Measurements from ENCODE around the gene CCDC88C.

DNA sequence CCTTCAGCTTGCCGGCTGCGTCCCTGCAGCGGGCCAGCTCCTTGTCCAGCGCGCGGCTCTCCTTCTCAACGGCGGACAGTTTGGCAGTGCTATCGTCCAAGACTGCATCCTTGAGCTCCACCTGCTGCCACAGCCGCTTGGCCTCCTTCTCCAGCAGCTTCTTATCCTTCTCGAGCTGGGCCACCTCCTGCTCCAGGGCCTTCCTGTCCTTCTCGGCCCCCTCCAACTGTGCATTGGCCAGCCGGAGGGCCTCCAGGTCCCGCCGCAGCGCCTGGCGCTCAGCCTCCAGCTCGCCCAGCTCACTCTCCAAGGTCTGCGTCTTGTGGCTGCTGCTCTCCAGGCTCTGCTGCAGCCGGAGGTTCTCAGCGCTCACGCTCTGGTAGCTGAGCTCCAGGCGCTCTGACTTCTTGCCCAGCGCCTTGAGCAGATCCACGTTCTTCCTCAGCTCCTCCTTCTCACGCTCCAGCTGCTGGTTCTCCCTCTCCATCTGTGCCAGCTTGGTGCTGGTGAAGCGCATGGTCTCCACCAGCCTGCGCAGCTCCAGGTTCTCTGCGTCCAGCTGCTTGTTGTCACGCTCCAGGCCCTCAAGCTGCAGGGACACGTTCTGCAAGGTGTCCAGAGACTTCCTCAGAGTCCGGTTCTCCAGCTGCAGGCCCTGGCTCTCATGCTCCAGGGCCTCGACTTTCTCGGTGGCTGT is 104.3 kb downstream of the CCDC88C start:
- TF ChIP-seq, protein P1, sequence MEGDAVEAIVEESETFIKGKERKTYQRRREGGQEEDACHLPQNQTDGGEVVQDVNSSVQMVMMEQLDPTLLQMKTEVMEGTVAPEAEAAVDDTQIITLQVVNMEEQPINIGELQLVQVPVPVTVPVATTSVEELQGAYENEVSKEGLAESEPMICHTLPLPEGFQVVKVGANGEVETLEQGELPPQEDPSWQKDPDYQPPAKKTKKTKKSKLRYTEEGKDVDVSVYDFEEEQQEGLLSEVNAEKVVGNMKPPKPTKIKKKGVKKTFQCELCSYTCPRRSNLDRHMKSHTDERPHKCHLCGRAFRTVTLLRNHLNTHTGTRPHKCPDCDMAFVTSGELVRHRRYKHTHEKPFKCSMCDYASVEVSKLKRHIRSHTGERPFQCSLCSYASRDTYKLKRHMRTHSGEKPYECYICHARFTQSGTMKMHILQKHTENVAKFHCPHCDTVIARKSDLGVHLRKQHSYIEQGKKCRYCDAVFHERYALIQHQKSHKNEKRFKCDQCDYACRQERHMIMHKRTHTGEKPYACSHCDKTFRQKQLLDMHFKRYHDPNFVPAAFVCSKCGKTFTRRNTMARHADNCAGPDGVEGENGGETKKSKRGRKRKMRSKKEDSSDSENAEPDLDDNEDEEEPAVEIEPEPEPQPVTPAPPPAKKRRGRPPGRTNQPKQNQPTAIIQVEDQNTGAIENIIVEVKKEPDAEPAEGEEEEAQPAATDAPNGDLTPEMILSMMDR (IDR thresholded peaks at IDR 0.05), result no peak
- no peak for TF ChIP-seq ZFX (IDR thresholded peaks at IDR 0.05; ENCODE audit: borderline replicate concordance)

Measured in 22Rv1 (cell line).